ENCODE results near the gene THAP9.
"Not testable (repeated sequence)": the region's sequence is repeated elsewhere in the genome, so short reads cannot be mapped to it uniquely, and the experiment has no call there.

The THAP9 gene

DNA sequence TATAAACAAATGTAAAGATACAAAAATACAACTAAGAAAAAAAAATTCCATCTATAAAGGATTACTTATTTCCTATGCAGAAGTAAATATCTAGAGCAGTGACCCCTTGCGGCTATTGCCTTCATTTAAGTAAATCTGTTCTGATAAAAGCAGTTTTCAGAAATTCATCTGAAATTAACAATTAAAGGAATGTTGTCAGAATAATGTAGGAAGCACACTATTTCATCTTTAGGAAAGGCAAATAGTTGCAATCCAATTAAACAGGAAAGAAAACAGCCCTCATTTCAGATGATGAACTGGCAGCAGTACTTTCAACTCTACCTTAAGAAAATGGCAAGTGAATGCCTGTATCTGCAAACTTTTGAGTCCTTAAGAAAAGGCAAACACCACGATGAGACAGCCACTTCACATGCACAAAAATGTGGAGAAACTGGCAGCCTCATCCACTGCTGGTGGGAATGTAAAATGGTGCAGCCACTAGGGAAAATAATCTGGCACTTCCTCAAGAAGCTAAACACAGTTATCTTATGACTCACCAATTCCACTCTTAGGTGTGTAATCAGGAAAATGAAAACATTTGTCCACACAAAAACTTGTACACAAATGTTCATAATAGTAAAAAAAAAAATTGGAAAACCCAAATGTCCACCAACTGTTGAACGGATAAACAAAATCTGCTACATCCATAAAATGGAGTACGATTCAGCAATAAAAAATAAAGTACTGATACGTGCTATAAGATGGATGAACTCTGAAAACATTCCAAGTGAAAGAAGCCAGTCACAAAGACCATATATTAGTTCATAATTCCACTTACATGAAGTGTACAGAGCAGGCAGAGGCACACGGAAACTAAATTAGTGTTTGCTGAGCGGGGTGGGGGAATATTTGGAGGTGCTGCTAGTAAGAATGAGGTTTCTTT is 2.0 kb upstream of the THAP9 start:
- peak; percentile 69 for DNase-seq

DNA sequence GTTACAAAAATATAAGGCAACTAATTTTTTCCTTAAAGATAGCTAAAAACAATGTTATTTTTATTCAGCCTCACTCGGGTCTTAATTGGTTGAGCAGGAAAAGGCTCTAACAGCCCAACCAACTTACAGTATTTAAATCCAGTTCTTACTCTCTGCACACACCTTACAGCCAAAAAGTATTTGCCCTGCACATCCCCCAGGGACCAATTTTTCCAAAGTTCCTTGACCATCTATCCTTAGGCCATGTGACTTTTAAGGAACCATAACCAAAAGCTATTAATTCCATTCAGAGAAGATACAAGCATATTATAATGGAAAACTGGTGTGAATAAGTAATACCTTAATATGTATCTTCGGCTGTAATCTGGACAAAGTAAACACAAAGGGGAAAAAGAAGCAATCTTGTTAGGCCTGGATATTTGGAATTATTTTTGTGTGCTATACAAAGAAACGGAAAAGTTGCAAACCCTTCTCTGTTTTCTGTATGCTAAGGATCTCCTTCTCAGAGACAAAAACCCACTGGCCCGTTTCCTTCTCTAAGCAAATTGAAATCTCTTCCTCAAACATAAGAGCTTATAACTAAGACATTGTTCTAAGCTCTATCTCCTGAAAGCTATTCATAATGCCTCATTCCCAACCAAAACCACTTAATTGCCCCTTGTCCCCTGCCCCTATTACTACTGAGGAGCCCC is 1.0 kb upstream of the THAP9 start:
- no peak for DNase-seq

DNA sequence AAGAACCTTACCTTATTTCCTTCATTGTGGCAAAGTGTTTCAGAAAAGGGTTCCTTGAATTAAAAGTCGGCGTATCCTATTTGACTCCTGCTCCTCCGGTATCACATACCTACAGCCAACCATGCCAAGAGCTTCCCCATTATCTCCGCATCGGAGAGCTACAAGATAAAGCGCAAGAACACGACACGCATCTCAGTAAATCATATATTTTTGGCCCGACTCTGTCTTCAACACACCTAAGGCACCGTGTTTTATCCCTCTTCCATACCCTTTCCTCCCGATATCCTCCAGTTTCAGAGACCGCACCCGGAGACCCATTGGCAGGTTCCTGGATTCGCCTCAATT is 497 bp upstream of the THAP9 start:
- peak; percentile 69 for DNase-seq

DNA sequence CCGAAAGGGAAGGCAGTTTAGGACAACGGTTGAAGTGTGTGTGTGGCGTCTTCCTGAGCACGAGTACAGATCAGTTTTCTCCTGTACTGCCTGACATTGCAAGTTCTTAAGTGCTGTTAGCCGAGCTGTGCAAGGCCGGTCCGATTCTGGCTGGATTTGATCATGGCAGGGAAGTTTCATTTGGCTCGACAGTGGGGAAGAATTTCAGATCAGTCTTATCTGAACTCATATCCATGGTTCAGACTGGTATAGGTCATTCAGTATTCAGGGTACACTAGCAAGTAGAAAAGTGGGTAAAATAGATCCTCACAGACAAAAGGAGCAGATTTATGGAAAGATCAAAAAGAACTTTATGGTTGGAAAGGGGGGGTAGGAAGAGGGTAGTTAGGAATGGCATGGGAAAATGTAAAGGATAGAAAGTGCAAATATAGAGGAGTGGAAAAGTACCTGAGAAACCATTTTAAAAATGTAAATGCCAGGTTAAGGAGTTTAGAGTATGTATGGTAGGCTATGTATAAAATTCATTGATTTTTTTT is 716 bp downstream of the THAP9 start:
- DNase-seq: no peak

DNA sequence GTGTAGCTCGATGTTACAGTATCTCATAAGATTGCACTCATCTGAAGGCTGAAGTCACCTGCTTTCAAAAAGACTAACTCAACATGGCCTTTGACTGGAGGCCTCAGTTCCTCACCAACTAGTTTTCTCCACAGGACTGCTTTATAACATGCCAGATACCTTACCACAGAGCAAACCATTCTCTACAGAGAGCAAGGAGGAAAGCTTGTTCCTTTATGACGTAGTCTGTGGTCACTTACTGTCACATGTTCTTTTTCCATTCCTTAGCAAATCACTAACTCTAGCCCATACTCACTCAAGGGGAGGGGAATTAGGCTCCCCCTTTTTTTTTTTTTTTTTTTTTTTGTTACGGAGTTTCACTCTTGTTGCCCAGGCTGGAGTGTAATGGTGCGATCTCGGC is 3.2 kb downstream of the THAP9 start:
- peak; percentile 40 for DNase-seq

DNA sequence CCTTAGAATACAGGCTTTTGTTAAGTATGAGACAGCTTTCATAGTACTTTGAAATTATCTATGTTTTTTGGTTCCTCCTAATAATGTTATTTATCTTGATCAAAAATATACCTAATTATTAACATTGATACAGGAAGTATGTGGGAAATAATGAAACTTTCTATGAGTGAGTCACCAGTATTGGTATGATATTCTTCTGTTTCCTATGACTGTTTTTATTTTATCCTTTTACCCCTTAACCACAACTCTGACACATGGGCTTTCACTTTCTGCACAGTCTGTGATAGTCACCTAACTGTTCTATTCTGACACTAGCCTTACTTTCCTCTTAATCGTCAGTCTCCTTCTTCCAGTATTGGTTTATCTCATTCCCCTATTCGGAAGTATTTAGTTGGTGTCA is 4.7 kb downstream of the THAP9 start:
- peak; percentile 67 for DNase-seq

DNA sequence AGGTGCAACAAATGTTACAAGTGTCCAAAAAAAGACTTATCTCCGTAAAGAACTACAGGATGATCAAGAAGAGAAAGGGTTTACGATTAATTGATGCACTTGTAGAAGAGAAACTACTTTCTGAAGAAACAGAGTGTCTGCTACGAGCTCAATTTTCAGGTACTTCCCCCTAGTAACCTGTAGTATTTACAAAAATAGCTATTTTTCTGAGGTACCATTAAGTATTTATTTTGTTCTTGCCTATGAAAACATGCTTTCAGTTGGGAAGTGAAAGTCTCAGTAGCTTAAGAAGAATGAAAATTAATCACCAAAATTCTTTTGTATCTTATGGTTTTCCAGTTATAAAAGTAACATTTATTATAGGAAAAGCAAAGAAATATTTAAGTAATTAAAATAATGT is 5.9 kb downstream of the THAP9 start:
- no peak for DNase-seq

DNA sequence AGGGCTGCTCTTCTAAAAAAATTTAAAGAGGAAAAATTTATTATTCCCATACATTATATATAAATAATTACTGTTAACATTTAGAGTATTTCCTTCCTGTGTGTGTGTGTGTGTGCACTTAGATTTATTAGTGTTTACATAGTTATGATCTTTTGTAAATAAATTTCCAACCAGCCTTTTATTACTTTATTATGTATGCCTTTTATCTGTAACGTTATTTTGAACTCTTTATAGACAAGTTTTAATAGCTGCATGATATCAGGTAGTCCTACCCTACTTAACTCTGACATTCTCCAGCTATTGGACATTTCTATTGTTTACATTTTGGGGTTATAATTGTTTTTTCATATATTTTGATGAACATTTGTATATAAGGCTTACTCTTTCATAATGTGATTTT is 8.8 kb downstream of the THAP9 start:
- DNase-seq: no peak

DNA sequence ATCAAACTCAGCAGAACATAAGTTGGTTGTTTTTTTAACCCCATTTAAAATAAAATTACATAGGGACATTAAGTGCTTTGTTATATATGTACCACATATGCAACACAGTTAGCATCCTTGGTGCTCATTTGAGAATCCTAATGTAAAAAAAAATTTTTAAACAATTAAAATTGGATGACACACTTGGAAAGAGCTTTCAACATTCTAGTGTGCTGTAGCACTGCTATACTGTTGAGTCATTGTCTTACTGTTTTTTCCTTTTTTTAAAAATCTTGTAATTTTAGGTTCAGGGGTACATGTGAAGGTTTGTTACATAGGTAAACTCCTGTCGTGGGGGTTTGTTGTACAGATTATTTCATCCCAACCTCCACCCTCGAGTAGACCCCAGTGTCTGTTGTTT is 12.8 kb downstream of the THAP9 start:
- DNase-seq: no peak

DNA sequence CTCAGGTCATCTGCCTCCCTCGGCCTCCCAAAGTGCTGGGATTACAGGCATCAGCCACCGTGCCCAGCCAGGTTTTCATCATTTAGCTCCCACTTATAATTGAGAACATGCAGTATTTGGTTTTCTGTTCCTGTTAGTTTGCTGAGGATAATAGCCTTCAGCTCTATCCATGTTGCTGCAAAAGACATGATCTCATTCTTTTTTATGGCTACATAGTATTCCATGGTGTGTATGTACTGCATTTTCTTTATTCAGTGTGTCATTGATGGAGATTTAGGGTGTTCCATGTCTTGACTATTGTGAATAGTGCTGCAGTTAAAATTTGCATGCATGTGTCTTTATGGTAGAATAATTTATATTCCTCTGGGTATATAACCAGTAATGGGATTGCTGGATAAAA is 13.4 kb downstream of the THAP9 start:
- DNase-seq: not testable (repeated sequence)

DNA sequence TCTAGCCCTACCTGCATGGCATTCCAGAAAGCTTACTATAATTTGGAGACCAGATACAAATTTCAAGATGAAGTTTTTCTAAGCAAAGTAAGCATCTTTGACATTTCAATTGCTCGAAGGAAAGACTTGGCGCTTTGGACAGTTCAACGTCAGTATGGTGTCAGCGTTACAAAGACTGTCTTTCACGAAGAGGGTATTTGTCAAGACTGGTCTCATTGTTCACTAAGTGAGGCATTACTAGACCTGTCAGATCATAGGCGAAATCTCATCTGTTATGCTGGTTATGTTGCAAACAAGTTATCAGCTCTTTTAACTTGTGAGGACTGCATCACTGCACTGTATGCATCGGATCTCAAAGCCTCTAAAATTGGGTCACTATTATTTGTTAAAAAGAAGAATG is 17.6 kb downstream of the THAP9 start:
- DNase-seq: no peak

DNA sequence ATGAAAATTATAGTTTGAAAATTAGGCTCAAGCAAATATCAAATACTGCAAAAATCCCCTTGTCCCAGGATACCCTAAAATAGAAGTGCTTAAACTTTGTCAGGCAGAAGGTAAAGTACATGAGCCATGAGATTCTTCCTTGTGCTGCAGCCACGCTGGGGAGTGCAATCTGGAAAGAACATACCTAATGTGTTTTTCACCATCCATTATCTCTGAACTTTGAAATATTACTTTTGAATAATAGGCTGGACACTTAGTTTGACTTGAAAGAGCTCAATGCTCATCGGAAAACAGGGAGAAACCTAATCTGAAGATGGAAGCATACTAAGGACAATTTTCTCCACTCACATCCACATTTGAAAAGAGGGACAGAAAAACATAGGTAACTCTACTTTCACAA is 18.9 kb downstream of the THAP9 start:
- DNase-seq: no peak

DNA sequence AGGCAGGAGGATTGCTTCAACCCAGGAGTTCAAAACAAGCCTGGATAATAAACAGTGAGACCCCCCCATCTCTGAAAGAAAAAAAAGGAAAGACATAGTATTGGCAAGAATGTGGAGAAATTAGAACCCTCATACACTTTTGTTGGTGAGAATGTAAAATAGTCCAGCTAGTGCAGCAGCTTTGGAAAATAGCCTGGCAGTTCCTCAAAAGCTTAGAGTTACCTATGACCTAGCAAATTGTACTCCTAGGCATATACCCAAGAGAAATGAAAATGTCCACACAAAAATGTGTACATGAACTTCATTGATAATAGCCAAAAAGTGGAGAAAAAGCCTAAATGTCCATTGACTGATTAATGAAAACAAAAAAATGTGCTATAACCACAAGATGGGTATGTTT is 21.3 kb downstream of the THAP9 start:
- DNase-seq: no peak

DNA sequence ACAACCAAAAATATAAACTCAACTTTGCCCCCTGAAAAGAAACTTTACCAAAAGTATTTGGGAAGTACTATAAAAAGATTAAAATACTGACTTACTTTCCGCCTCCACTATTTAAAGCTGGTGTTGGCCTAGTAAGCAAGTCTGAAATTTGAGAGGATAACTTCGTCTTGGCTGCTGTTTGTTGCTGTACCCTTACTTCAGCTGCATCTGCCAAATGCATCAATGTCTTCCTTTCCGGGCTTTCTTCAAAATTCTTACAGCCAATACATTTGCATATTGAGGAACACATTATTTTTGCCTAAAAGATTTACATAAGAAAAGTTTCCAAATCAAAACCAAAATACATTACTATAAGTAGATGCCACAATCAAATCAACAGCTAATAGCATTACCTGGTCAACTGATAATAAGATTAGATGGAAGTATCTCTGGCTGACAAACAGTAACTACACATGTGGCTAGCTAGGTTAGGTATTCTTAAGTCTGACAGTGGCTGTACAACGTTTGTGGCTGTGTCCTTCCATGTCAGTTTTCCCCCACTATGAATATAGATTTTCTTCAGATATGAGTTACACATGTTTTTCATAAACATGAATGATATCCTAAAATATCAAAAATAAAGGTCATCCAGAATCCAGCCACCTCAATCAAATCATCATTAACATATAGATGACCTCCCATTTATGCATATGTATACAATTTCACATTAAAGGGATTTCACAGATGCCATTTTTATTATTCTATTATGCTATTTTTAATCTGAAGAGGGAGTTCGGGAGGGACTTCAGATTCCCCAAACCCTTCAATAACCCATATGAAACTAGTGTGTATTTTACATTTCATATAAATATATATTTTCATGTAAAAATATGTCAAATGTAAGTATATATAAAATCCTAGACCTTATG is 30.6 kb downstream of the THAP9 start:
- no peak for DNase-seq

DNA sequence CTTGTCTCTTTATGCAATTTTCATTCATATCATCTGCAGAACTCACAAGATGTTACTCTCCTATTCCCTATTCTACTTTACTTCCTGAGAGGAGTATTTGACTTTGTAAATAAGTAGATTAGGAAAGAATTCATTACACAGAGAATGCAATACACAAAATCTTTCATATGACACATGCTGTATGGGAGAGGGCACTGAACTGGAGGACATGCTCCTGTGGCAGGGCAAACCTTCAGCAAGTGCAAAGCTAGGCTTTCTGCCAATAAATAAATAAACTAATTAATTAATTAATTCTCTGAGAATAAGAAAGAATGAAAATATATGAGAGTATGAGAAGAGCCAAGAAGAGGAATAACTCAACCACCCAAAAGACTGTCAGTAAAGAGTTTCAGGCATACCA is 33.9 kb downstream of the THAP9 start:
- no peak for DNase-seq

DNA sequence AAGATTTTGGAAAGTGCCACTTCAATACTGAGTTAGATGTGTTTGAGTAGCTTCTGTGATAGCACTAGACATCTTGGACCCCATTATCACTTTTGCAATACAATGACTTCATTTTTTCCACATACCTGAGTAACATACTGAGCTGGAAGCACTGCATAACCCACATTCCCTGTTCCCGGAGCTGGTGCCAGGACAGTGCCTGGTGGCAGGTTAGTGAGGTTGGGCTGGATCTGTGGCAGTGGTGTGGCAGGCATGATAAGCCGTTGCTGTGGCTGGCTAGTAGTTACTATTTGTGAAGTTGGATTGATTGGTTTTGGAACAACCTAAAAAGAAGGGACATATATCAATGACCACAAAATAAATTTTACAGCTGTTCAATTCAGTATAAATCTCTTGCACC is 38.9 kb downstream of the THAP9 start:
- DNase-seq: no peak

DNA sequence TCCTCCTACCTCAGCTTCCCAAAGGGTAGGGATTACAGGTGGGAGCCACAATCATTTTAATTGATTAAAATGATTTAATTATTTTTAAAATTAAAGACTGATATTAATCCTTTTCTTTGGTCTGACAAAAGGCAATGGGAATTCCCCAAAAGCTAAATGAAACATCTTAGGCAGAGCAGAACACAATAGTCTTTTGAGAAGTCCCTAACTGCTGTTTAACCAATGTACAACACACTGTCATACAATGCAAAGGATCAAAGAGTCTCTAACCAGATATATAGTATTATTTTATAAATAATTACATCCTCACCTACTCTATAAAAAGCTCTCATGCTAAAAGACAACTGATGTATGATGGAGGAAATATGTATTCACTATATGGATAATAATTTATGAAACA is 47.0 kb downstream of the THAP9 start:
- no peak for DNase-seq

DNA sequence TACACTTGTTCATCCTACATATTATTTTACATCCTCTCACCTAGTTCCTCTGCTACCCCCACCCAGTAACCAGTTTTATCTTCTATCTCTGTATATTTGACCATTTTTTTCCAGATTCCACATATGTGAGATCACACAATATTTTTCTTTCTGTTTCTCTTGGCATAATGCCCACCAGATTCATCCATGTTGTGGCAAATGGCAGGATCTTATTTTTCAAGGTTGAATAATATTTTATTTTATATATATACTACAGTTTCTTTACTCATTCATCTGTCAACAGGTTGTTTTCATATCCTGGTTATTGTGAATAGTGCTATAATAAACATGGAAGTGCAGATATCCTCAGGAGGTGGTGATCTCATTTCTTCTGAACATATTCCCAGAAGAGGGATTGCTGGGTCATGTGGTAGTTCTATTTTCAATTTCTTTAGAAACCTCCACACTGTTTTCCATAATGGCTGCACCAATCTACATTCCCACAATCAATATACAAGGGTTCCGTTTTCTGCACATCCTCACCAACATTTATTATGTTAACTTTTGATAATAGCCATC is 48.2 kb downstream of the THAP9 start:
- DNase-seq: no peak

DNA sequence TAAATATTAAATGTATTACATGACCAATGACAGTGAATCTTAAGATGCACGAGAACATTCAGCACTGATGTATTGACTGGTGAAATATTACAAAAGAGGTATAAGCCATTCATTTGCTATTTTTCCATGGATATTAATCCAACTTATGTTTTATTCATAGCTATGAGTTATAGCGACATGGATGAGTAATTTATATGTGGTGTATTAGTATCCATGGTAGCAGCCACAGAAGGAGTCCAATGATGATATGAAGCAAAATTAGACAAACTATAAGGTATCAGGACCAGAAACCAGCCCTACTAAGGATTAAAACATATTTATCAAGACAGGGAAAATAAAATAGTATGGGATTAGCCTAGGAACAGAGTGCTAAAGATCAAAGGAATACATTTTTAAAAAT is 50.7 kb downstream of the THAP9 start:
- no peak for DNase-seq

DNA sequence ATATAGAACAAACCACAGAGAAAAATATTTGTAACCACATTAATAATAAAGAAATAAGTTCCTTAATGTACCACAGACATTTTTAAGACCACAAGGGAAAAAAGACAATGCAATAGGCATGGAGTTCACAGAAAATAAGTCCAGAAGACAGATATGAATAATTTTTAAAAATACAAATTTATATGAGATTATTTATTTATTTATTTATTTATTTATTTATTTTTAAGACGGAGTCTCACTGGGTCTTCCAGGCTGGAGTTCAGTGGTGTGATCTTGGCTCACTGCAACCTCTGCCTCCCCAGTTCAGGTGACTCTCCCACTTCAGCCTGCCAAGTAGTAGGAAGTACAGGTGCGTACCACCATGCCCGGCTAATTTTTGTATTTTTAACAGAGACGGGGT is 53.7 kb downstream of the THAP9 start:
- DNase-seq: no peak

DNA sequence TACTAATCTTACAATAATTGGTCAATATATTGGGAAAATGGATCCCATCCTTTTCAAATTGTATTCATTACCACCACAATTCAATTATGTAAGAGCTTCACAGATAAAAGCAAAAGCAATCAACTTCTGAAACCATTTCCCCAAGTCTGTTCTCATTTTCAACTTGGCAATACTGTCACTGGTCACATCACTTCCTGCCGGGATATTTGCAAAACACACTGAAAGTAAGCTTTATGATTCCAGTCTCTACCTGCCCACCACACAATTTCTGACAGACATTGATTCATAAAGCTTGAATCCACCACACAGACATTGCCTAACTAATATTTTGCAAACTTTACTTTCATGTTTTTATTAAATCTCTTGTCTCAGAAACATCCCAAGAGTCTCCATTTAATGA is 56.5 kb downstream of the THAP9 start:
- no peak for DNase-seq

DNA sequence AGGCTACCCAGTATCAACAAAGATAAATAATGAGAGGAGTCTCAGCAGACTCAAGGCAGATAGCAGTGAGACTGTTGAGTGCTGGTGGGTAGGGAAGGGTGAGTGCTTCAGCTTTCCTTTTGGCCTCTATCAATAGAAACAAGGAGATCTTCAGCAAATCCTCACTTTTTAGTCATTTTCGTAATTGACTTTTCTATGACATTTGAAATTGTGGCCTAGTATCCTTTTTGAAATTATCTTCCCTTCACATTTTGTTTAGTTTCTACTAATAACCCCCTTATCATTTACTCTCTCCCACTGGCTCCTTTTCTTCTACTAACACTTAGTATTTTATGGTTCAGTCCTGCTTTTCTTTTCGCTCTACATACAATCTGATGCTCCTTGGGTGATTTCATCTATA is 65.2 kb downstream of the THAP9 start:
- no peak for DNase-seq

DNA sequence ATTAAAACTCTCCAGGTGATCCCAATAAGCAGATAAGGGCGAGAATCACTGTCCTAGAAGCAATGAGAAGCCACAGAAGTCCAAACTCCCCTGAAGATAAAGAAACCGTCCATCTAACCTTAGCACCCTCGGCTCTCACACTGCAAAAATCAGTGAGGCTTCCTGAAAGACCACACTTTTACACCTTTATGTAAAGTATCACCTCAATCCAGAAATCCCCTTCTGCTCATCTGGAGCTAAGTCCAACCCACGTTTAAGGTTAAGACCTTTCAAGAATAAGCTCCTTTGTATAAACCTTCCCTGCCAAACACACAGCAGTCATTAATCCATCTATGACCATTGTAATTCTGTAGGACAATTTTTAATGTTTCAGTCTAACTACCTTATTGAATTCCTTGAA is 68.4 kb downstream of the THAP9 start:
- no peak for DNase-seq
